SK-N-SH (cell line): ENCODE measurements around the gene MAML3. TPM values are rescaled to one million over a fixed set of nuclear protein-coding genes. Genes with fewer than 3 reads are reported as not detected.

Experiments
- CTCF ChIA-PET: fragments of 300-600, 350-600 bp; formaldehyde crosslinking; extraction: SDS; loops from one replicate; lab custom pipeline; 2021; lab: Yijun Ruan, JAX
- POLR2A ChIA-PET: fragments of 350-600 bp; sonication (Branson Sonifier 250); formaldehyde crosslinking; extraction: SDS; loops from one replicate; lab custom pipeline; 2020; ENCODE audit warnings: antibody characterized with exemption, inconsistent platforms; lab: Yijun Ruan, JAX
- DNase-seq: peaks from one replicate; pipeline ENCODE4 v3.0.0; 2012
- H2AFZ ChIP-seq: fragments of 200-600 bp; sonication (generic); 2 replicates; pipeline ENCODE4 v1.8.1; 2016; ENCODE audit warnings: antibody characterized with exemption, mild to moderate bottlenecking, low read depth
- H3F3A ChIP-seq: fragments of 200-600 bp; sonication (generic); replicated peaks from 2 replicates; pipeline ENCODE3; 2016; ENCODE audit warnings: antibody characterized with exemption, mild to moderate bottlenecking; ENCODE audit not compliant: insufficient read depth
- H3K27ac ChIP-seq, 2 experiments: fragments of 200-500 bp in 1 of 2; fragments of 200-600 bp in 1 of 2; sonication (Bioruptor generic) in 1 of 2; sonication (generic), shearing (Covaris generic) in 1 of 2; 2 replicates each; pipeline versions ENCODE4 v1.5.1 to v1.6.1; 2014 to 2016; ENCODE audit warnings: low read depth in 2 of 2, inconsistent platforms in 1 of 2, low read length in 1 of 2, mild to moderate bottlenecking in 1 of 2, mixed read lengths in 1 of 2
- H3K27me3 ChIP-seq: fragments of 200-600 bp; sonication (generic), shearing (Covaris generic); 2 replicates; pipeline ENCODE4 v1.6.1; 2016; ENCODE audit warnings: mixed run types; ENCODE audit not compliant: insufficient read depth
- H3K36me3 ChIP-seq, 2 experiments: fragments of 200-500 bp in 1 of 2; fragments of 200-600 bp in 1 of 2; sonication (Bioruptor generic) in 1 of 2; sonication (generic) in 1 of 2; replicated peaks in 1 of 2; 2 replicates each; pipeline versions ENCODE3 to v1.5.1; 2014 to 2016; ENCODE audit warnings: low read length in 1 of 2, mild to moderate bottlenecking in 1 of 2; ENCODE audit not compliant: insufficient read depth in 2 of 2, control insufficient read depth in 1 of 2
- H3K4me1 ChIP-seq, 2 experiments: fragments of 200-500 bp in 1 of 2; fragments of 200-600 bp in 1 of 2; sonication (Bioruptor generic) in 1 of 2; sonication (generic), shearing (Covaris generic) in 1 of 2; 2 replicates each; pipeline versions ENCODE4 v1.5.1 to v1.6.1; 2014 to 2016; ENCODE audit warnings: low read depth in 1 of 2, low read length in 1 of 2, mixed run types in 1 of 2; ENCODE audit not compliant: insufficient read depth in 2 of 2, control insufficient read depth in 1 of 2
- H3K4me2 ChIP-seq: fragments of 200-600 bp; sonication (generic), shearing (Covaris generic); 2 replicates; pipeline ENCODE4 v1.6.1; 2017; ENCODE audit warnings: mixed run types
- H3K4me3 ChIP-seq, 2 experiments: fragments of 200-500 bp in 1 of 2; fragments of 200-600 bp in 1 of 2; sonication (Bioruptor generic) in 1 of 2; sonication (generic), shearing (Covaris generic) in 1 of 2; 2 replicates each; pipeline versions ENCODE4 v1.5.1 to v1.8.1; 2014 to 2016; ENCODE audit warnings: low read depth in 2 of 2, inconsistent platforms in 1 of 2, low read length in 1 of 2, mild to moderate bottlenecking in 1 of 2, mixed read lengths in 1 of 2, moderate library complexity in 1 of 2
- H3K79me2 ChIP-seq: fragments of 200-600 bp; sonication (generic); 2 replicates; pipeline ENCODE4 v1.8.1; 2017; ENCODE audit warnings: mild to moderate bottlenecking; ENCODE audit not compliant: insufficient read depth
- H3K9ac ChIP-seq: fragments of 200-600 bp; sonication (generic); 2 replicates; pipeline ENCODE4 v1.6.1; 2017; ENCODE audit warnings: mixed run types
- H3K9me2 ChIP-seq: fragments of 200-600 bp; sonication (generic); 2 replicates; pipeline ENCODE4 v1.6.1; 2017; ENCODE audit warnings: mixed run types
- H3K9me3 ChIP-seq: fragments of 200-600 bp; sonication (generic); 2 replicates; pipeline ENCODE4 v1.6.1; 2017; ENCODE audit warnings: mixed run types, mild to moderate bottlenecking, moderate library complexity
- H4K20me1 ChIP-seq: fragments of 200-600 bp; sonication (generic); 2 replicates; pipeline ENCODE4 v1.6.1; 2017; ENCODE audit warnings: mild to moderate bottlenecking, mixed run types; ENCODE audit not compliant: insufficient read depth
- CHD2 ChIP-seq: fragments of 150-350 bp; IDR thresholded peaks from 2 replicates; pipeline ENCODE4 v1.6.1; 2018; ENCODE audit warnings: low read length; ENCODE audit not compliant: partially characterized antibody
- CTCF ChIP-seq: fragments of 200-600 bp; sonication (generic); IDR thresholded peaks from 2 replicates; pipeline ENCODE4 v1.6.1; 2017; ENCODE audit warnings: antibody characterized with exemption, mild to moderate bottlenecking, moderate library complexity
- EP300 ChIP-seq, 2 experiments: IDR thresholded peaks; 2 replicates each; pipeline versions ENCODE4 v1.4.0 to v1.6.1; 2012; ENCODE audit warnings: borderline replicate concordance in 1 of 2, low read depth in 1 of 2, low read length in 1 of 2
- FOSL2 ChIP-seq: IDR thresholded peaks from 2 replicates; pipeline ENCODE4 v1.4.0; 2012; ENCODE audit warnings: low read depth, mild to moderate bottlenecking, moderate library complexity, borderline replicate concordance
- GATA2 ChIP-seq: sonication (generic); formaldehyde crosslinking; IDR thresholded peaks from 2 replicates; pipeline ENCODE4 v1.5.0; 2020; ENCODE audit warnings: mild to moderate bottlenecking, missing genetic modification reagents
- MAX ChIP-seq: IDR thresholded peaks from 2 replicates; pipeline ENCODE4 v1.4.0; 2012; ENCODE audit warnings: low read depth
- MEF2A ChIP-seq: IDR thresholded peaks from 2 replicates; pipeline ENCODE4 v1.4.0; 2012; ENCODE audit warnings: low read depth, borderline replicate concordance
- NRF1 ChIP-seq: IDR thresholded peaks from 2 replicates; pipeline ENCODE4 v1.6.1; 2012; ENCODE audit warnings: low read depth, mild to moderate bottlenecking, low read length
- PBX3 ChIP-seq: IDR thresholded peaks from 2 replicates; pipeline ENCODE4; 2012
- POLR2AphosphoS5 ChIP-seq: IDR thresholded peaks from 2 replicates; pipeline ENCODE4 v1.6.1; 2012; ENCODE audit warnings: low read depth, low read length
- RCOR1 ChIP-seq: fragments of 150-350 bp; IDR thresholded peaks from 2 replicates; pipeline ENCODE4 v1.6.1; 2017; ENCODE audit warnings: antibody characterized with exemption, low read length
- SMC3 ChIP-seq: IDR thresholded peaks from 2 replicates; pipeline ENCODE4 v1.6.1; 2012; ENCODE audit warnings: low read depth, low read length, improper control_type of control experiment
- TCF12 ChIP-seq: IDR thresholded peaks from 2 replicates; pipeline ENCODE4 v1.4.0; 2012
- TEAD4 ChIP-seq: IDR thresholded peaks from 2 replicates; pipeline ENCODE4 v1.4.0; 2012; ENCODE audit warnings: mild to moderate bottlenecking, borderline replicate concordance; ENCODE audit not compliant: insufficient read depth
- YY1 ChIP-seq: IDR thresholded peaks from 2 replicates; pipeline ENCODE4 v1.4.0; 2012; ENCODE audit warnings: low read depth, mild to moderate bottlenecking
- WGBS: methylation state at CpG from one replicate; pipeline ENCODE4 v1.1.6; 2017; ENCODE audit warnings: low lambda C conversion rate; 5-methylcytosine and 5-hydroxymethylcytosine counted together
- polyA plus RNA-seq, 3 experiments: library from polyadenylated mRNA; depleted of rRNA; stranded (reverse); fragments of >200 nt; gene quantifications; 2 replicates each; pipeline ENCODE4 v1.2.3, GENCODE V29; 2012
- TF ChIP-seq, protein P1 (sequence below): fragments of 150-350 bp; IDR thresholded peaks from 2 replicates; pipeline ENCODE4 v1.6.1; 2016; ENCODE audit warnings: mild to moderate bottlenecking, low read depth, low read length

The MAML3 gene
- polyA plus RNA-seq, 1 of the 3 experiments (the other 2 are of a cell fraction) = 5.3 TPM

GRCh38 chr4:139875411-139875825, 278.6 kb downstream of the MAML3 start:
- H3F3A ChIP-seq = peaks cover 14% of the 10 kb centered on the region
- H3K9me2 ChIP-seq = no peaks in the 10 kb centered on the region
- H3K79me2 ChIP-seq = no peaks in the 10 kb centered on the region; the same call in 1 of the 2 replicates
- CTCF ChIA-PET = interaction anchor here (1.0 to 1.5 kb wide), 4 partner anchors 10 to 368 kb away, joined by 3 to 5 read pairs (median 4); no protein-coding TSS in a partner anchor
- no peaks in the 10 kb centered on the region for H3K9me3 ChIP-seq
- TF ChIP-seq PBX3 (no peak), YY1 (no peak), CTCF (no peak), MAX (no peak), EP300 (IDR thresholded peaks at IDR 0.05; ENCODE audit: borderline replicate concordance in 1 of 2, low read depth in 1 of 2, low read length in 1 of 2) (no peak), SMC3 (no peak), MEF2A (no peak), CHD2 (no peak)
- H3K4me2 ChIP-seq = no peak overlapping the region
- no peak overlapping the region for H3K9ac ChIP-seq
- H2AFZ ChIP-seq = no peak overlapping the region
- DNase-seq = no peak
- H3K27ac ChIP-seq = peak overlapping the region in 1 of 2 experiments; percentile 87; a peak in 2 of 4 replicates
- peaks cover 0 to 3% of the 10 kb centered on the region in 2 experiments for H3K36me3 ChIP-seq
- H4K20me1 ChIP-seq = no peaks in the 10 kb centered on the region
- WGBS = 91% methylated on average over 6 of the region's 6 CpGs
- no peak overlapping the region for H3K4me3 ChIP-seq
- peaks cover 9 to 29% of the 10 kb centered on the region in 2 experiments for H3K4me1 ChIP-seq
- POLR2A ChIA-PET = interaction anchor here (1.5 kb wide), 1 partner anchor 13 kb away, joined by 5 read pairs; no protein-coding TSS in a partner anchor
- H3K27me3 ChIP-seq = no peaks in the 10 kb centered on the region

GRCh38 chr4:139873111-139873860, 280.7 kb downstream of the MAML3 start:
- ChIA-PET CTCF (interaction anchor here (0.9 to 1.3 kb wide), 4 partner anchors 51 to 217 kb away, joined by 3 read pairs; no protein-coding TSS in a partner anchor), POLR2A (no interaction called here)
- no peak for DNase-seq
- Histone ChIP-seq H3K36me3 (peaks cover 0 to 3% of the 10 kb centered on the region in 2 experiments), H2AFZ (no peak overlapping the region), H3K27ac (peak overlapping the region; percentile 22 to 86; a peak in 2 of 4 replicates), H3K27me3 (no peaks in the 10 kb centered on the region), H3K79me2 (no peaks in the 10 kb centered on the region; the same call in 1 of the 2 replicates), H3F3A (peaks cover 14% of the 10 kb centered on the region), H3K9me2 (no peaks in the 10 kb centered on the region), H3K9me3 (no peaks in the 10 kb centered on the region), H4K20me1 (no peaks in the 10 kb centered on the region), H3K4me1 (peaks cover 9 to 24% of the 10 kb centered on the region in 2 experiments), H3K4me3 (no peak overlapping the region), H3K4me2 (no peak overlapping the region), H3K9ac (no peak overlapping the region)
- TF ChIP-seq, protein P1, sequence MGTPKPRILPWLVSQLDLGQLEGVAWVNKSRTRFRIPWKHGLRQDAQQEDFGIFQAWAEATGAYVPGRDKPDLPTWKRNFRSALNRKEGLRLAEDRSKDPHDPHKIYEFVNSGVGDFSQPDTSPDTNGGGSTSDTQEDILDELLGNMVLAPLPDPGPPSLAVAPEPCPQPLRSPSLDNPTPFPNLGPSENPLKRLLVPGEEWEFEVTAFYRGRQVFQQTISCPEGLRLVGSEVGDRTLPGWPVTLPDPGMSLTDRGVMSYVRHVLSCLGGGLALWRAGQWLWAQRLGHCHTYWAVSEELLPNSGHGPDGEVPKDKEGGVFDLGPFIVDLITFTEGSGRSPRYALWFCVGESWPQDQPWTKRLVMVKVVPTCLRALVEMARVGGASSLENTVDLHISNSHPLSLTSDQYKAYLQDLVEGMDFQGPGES = no peak
- no peak for TF ChIP-seq CHD2
- TF ChIP-seq EP300 (IDR thresholded peaks at IDR 0.05; ENCODE audit: borderline replicate concordance in 1 of 2, low read depth in 1 of 2, low read length in 1 of 2) = no peak
- no peak for TF ChIP-seq GATA2 (CRISPR knock-in tag)
- no peak for TF ChIP-seq NRF1
- no peak for TF ChIP-seq TCF12
- TF ChIP-seq POLR2AphosphoS5 = no peak
- no peak for TF ChIP-seq RCOR1
- TF ChIP-seq FOSL2 = no peak
- no peak for TF ChIP-seq TEAD4
- WGBS = 96% methylated on average over 4 of the region's 4 CpGs
